Hepatocyte (in vitro differentiated cells): ENCODE measurements around the gene SYS1.

ENCODE experiments used
- EZH2 ChIP-seq: fragments of 200-600 bp; sonication (generic); IDR thresholded peaks from 2 replicates; pipeline ENCODE4 v1.6.1; 2016; ENCODE audit warnings: antibody characterized with exemption, mild to moderate bottlenecking, borderline replicate concordance
- EZH2phosphoT487 ChIP-seq: fragments of 200-600 bp; sonication (generic); IDR thresholded peaks from one replicate; pipeline ENCODE4 v1.6.1; 2018; ENCODE audit warnings: antibody characterized with exemption, mild to moderate bottlenecking, low read depth, moderate library complexity; ENCODE audit not compliant: unreplicated experiment, severe bottlenecking
- TF ChIP-seq, protein P1 (sequence below): fragments of 200-600 bp; sonication (generic); IDR thresholded peaks from 2 replicates; pipeline ENCODE4 v1.5.1; 2016; ENCODE audit warnings: antibody characterized with exemption, mild to moderate bottlenecking; ENCODE audit not compliant: poor library complexity

DNA sequence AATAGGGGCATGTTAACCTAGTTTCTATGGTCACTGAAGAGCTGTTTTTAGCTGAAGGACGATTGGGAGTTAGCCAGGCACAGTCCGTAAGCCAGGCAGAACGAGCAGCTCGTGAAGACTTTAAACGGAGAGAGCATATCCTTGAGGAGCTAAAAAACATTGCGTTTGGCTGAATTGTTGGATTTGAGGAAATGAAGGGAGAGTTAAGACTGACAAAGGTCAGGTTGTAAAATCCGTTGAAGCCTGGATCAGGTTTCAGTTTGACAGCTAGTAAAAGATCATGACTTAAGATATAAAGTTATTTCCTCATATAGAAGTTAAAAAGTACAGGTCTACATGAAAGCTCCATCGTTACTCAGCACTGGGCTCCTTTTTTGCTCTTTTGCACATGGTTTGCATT is 47.9 kb downstream of the SYS1 start:
- TF ChIP-seq, protein P1, sequence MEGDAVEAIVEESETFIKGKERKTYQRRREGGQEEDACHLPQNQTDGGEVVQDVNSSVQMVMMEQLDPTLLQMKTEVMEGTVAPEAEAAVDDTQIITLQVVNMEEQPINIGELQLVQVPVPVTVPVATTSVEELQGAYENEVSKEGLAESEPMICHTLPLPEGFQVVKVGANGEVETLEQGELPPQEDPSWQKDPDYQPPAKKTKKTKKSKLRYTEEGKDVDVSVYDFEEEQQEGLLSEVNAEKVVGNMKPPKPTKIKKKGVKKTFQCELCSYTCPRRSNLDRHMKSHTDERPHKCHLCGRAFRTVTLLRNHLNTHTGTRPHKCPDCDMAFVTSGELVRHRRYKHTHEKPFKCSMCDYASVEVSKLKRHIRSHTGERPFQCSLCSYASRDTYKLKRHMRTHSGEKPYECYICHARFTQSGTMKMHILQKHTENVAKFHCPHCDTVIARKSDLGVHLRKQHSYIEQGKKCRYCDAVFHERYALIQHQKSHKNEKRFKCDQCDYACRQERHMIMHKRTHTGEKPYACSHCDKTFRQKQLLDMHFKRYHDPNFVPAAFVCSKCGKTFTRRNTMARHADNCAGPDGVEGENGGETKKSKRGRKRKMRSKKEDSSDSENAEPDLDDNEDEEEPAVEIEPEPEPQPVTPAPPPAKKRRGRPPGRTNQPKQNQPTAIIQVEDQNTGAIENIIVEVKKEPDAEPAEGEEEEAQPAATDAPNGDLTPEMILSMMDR, result no peak
- TF ChIP-seq EZH2 (no peak), EZH2phosphoT487 (no peak)
